Activated CD4-positive, alpha-beta T cell treated with anti-CD3 and anti-CD28 coated beads, Interleukin-2, Interleukin-4, amounts not matched to agents 100 ng/mL and 50 ng/mL, durations not matched to agents 16 hours and 8 hours (primary cell): ENCODE measurements around the gene C19orf53.

ENCODE experiments used
- DNase-seq: peaks from one replicate; pipeline ENCODE4 v3.0.0-alpha.2; 2020; ENCODE audit warnings: low spot score

Gene C19orf53

GRCh38 chr19:13796301-13797057 lies 22.2 kb downstream of the C19orf53 start:
- DNase-seq = no peak

DNA sequence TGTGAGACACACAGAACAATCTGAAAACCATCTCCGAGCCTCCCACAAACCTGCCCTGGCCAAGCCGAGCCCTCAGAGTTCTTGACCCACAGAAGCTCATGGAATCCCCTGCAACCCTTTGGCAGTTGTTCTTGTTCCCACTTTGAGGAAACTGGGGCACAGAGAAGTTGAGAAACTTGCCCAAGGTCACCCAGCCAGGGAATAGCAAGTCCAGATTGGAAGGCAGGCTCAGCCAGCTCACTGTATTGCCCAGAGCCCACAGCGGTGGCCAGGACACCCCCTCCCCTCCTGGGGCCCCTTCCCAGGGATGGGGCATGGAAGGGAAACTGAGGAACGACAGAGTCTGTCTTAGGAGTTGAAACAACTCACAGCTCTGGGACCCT lies 22.8 kb downstream of the C19orf53 start:
- no peak for DNase-seq

- no peak for DNase-seq
These were observed 23.6 kb downstream of the C19orf53 start for GRCh38 chr19:13797870-13798269.

- no peak for DNase-seq
These were observed 25.4 kb downstream of the C19orf53 start for GRCh38 chr19:13799669-13800068.

DNA sequence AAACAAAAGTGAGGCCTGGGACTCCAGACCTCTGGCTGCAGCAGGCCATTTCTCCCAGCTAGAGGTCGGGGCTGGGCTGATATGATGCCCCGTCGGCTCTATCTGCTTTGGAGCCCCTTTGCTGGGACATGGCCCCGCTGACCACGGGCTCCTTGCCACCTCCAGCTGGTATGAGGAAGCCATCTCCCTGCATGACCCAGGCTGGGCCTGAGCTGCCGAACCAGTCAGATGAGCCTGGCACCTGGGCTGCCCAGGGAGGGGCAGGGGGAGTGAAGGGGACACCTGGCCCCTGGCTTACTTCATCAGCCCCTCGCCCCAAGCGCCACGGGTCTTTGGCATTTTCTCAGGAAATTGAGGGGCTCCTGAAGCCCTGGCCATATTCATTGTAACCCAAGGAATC lies 28.8 kb downstream of the C19orf53 start:
- DNase-seq = no peak

GRCh38 chr19:13804830-13805683 lies 30.8 kb downstream of the C19orf53 start:
- DNase-seq = no peak

DNA sequence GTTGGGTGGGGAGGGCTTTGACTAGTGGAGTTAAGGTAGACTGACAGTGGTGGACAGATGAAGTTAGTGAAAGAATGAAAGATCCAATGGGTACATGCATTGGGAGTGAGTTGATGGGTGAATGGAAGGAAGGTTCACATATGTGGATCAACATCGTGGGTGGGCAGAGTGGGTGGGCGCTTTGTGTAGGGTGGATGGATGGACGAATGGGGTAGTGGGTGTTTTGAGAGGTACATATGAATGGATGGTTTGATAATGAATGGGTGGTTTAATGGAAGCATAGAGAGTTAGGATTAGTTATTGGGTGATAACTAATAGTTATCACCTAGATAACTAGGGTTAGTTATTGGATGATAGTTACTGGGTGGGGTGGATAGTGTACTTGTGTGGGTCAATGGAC lies 32.5 kb downstream of the C19orf53 start:
- no peak for DNase-seq

GRCh38 chr19:13807421-13808021 lies 33.3 kb downstream of the C19orf53 start:
- DNase-seq = no peak

DNA sequence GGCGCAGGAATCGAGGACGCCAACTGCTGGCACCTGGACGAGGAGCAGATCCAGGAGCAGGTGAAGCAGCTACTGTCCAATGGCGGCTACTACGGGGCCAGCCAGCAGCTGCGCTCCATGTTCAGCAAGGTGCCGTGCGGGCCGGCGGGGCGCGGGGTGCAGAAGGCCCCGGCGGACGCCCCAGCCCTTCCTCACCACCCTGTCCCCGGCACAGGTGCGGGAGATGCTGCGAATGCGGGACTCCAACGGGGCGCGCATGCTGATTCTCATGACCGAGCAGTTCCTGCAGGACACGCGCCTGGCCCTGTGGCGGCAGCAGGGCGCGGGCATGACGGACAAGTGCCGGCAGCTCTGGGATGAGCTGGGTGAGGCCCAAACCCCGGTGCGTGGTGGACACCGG lies 34.6 kb downstream of the C19orf53 start:
- no peak for DNase-seq

DNA sequence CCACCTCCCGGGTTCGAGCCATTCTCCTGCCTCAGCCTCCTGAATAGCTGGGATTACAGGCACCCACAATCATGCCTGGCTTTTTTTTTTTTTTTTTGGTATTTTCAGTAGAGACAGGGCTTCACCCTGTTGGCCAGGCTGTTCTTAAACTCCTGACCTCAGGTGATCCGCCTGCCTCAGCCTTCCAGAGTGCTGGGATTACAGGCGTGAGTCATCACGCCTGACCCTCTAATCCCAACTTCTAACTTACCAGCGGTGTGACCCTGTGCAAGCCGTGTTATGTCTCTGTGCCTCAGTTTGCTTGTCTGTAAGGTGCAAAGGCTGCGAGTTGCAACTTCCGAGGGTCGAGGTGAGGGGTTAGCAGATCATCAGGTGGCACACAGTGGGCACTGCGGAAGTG lies 38.3 kb downstream of the C19orf53 start:
- no peak for DNase-seq

GRCh38 chr19:13813147-13813546 lies 38.9 kb downstream of the C19orf53 start:
- DNase-seq = no peak

DNA sequence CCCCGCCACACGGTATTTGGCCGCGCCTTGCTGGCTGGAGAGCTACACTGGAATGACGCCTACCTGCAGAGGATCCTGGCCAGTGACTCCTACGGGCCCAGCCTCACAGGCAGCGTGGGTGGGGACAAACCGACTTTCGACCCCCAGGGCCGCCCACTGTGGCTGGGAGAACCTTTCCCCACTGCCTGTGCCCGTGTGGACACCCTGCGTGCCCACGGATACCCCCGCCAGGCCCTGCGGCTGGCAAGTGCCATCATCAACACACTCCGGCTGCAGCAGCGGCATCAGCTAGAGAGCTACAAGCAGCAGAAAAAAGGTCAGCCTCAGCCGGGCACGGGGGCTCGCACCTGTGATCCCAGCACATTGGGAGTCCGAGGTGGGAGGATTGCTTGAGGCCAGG lies 40.3 kb downstream of the C19orf53 start:
- DNase-seq = no peak

DNA sequence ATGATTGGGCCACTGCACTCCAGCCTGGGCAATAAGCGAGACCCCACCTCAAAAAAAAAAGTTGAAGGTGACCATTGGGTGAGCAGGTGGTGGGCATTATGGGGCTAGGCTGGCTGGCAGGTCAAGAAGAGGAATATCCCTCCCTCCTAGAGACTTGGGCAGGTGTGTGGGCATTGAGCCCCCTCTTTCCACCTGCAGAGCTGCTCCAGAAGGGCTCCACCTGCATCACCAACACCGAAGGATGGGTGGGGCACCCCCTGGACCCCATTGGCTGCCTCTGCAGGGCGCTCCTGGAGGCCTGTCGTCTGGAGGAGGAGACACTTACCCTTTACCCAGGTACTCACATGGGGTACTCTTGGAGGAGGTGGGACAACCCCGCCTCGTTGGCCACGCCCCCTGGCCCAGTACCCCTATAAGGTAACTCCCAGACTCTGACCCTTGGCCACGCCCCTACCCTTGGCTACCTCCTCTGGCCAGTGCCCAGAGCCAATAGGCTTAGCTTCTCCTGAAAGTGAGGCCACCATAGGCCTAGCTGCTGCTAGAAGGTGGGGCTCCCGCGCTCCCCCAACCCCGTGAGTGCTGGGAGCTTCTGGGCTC lies 42.9 kb downstream of the C19orf53 start:
- DNase-seq = no peak

- no peak for DNase-seq
These were observed 43.5 kb downstream of the C19orf53 start for GRCh38 chr19:13817615-13818371.

DNA sequence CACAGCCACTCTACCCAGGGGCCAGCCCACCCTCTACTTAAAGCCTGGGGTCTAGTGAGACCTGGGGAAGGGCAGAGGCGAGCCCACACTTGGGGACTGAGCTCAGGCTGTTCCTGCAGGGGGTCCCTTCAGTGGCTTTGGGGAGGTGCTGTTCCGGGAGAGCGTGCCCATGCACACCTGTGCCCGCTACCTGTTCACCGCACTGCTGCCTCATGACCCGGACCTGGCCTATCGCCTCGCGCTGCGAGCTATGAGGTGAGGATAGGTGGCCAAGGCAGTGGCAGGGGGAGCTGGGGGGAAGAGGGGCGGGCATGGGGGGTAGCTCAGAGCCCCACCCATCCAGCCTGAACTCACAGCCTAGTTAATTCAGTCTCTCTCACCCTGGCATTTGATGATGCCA lies 45.0 kb downstream of the C19orf53 start:
- no peak for DNase-seq

- no peak for DNase-seq
These were observed 47.0 kb downstream of the C19orf53 start for GRCh38 chr19:13821292-13821691.

DNA sequence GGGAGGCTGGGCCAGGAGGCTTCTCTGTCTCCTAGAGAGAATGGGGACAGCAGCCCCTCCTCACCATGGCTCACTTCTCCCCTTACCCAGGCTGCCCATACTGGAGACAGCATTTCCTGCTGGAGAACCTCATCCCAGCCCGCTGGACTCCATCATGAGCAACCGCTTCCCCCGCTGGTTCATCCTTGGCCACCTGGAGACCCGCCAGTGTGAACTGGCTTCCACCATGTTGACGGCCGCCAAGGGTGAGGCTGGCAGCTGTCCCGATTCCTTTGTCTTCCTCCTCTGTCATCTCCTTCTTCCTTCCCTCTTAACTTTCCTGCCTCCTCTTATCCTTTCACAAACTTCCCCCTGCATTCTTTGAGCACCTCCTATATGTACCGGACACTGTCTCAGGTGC lies 49.0 kb downstream of the C19orf53 start:
- no peak for DNase-seq

GRCh38 chr19:13823901-13824300 lies 49.6 kb downstream of the C19orf53 start:
- no peak for DNase-seq

DNA sequence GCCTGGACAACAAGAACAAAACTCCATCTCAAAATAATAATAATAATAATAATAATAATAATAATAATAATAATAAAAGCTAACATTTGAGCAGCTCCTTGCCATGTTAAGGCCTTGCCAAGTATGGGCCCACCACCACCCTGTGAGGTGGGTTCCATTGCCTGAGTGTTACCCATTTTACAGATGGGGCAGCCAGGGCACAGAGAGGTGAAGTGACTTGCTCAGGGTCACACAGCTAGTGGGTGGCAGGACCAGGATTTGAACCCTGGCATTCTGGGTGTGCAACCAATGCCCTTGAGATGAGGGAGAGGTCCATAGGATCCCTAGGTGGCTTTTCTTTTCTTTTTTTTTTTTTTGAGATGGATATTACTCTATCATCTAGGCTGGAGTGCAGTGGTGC lies 50.4 kb downstream of the C19orf53 start:
- DNase-seq = no peak

- DNase-seq = no peak
These were observed 51.5 kb downstream of the C19orf53 start for GRCh38 chr19:13825489-13826441.
